Measurements from ENCODE around the gene SPPL2B.
A peak's percentile ranks its signal among the peaks of the same experiment; 100 is the strongest.

- TF ChIP-seq CTCF (IDR thresholded peaks at IDR 0.05) (no peak), EP300 (IDR thresholded peaks at IDR 0.05; ENCODE audit: low read depth) (no peak), POLR2AphosphoS5 (IDR thresholded peaks at IDR 0.05) (peak; percentile 96 to 97 (median 97)), POLR2A (IDR thresholded peaks at IDR 0.05) (peak; percentile 92)
These were observed at the start of gene SPPL2B, which contains the start of gene LSM7 for GRCh38 chr19:2328401-2329148.
